HG03064 (cell line): ENCODE data around the gene TMEM217.
"Not testable (repeated sequence)": the region's sequence is repeated elsewhere in the genome, so short reads cannot be mapped to it uniquely, and the experiment has no call there.

Source experiments
- ATAC-seq: cut with Tn5 transposase; IDR thresholded peaks from one replicate; pipeline ENCODE4 v1.9.1; 2021; ENCODE audit warnings: low read depth; ENCODE audit not compliant: unreplicated experiment

TMEM217 gene

GRCh38 chr6:37218511-37218910 is 39.4 kb downstream of the TMEM217 start:
- no peak for ATAC-seq

- ATAC-seq = no peak
Observed at GRCh38 chr6:37218061-37218460, 39.9 kb downstream of the TMEM217 start.

GRCh38 chr6:37212268-37212667 is 45.7 kb downstream of the TMEM217 start:
- no peak for ATAC-seq

DNA sequence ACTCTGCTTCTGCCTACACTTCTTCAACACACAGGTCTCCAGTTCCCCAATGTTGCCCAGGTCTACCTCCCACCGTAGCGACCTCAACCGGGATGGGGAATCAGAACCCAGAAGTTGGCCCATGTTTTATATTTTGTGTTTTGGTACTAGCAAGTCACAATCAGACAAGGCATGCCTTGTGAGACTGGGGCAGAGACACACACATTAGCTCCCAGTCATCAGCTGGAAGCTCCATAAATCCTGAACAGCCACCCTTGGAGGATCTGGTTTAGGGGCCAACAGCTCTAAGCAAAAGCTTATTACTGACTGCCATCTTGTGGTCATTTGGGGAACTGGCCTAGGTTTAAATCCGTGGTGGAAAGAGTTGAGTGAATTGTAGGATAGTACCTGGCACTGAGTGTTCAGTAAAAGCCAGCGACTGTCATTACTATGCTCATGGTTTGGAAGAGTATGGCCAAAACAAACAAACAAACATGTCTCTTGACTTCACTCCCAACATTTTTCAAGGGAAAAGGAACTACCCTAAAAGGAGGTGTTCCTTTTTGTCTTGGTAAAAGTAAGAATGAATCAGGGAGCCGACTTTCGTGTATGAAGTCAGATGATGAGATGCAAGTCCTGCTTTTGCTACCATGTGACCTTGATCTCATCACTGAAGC is 47.5 kb downstream of the TMEM217 start:
- no peak for ATAC-seq

- ATAC-seq = no peak
Observed at GRCh38 chr6:37209461-37210205, 48.3 kb downstream of the TMEM217 start.

- ATAC-seq = no peak
Observed at GRCh38 chr6:37208793-37209192, 49.2 kb downstream of the TMEM217 start.

- no peak for ATAC-seq
Observed at GRCh38 chr6:37207903-37208456, 50.0 kb downstream of the TMEM217 start.

DNA sequence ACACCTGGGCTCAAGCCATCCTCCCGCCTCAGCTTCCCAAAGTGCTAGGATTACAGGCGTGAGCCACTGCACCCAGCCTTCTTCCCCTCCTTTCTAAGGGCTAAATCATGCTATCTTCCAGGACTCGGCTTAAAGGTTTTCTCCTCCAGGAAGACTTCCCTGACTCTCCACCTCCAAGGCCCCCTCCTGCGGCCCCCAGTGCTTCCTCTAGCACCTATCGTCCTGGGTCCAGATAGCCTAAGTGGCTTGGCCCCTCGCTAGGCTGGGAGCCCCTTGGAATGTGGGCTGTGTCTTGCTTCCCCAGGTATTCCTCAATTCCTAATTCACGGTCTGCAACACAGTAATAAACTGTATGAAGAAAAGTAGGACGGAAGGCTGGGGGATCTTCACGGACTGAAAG is 51.3 kb downstream of the TMEM217 start:
- no peak for ATAC-seq

GRCh38 chr6:37205997-37206340 is 52.0 kb downstream of the TMEM217 start:
- no peak for ATAC-seq

DNA sequence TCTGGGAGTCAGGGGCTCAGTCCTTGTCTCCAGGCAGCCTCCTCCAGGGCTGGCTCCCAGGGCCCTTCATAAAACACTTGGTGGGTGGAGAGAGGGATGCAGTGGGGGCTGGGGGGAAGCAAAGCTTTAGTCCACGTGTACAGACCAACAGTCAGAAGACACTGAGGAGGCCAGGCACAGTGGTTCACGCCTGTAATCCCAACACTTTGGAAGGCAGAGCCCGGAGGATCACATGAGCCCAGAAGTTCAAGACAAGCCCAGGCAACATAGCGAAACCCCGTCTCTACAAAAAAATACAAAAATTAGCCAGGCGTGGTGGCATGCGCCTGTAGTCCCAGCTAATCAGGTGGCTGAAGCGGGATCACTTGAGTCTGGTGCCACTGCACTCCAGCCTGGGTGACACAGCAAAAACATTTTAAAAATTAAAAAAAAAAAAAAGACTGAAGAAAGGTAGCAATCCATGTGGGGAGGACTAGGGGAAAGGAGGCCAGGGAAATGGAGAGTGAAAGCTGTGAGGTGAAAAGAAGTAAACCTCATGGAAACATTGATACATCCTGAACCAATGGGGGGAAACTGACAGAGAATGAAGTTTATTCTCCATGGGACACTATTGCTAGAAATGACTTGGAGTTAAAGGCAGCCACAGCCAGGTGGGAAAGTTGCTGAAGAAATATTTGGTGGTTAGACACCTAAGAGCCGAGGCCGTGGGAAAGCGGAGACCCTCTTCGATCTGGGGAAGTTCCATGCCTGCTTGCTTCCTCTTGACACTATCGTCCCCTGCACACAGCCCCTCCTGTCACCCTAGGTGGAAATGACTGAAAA is 52.6 kb downstream of the TMEM217 start:
- ATAC-seq = no peak

DNA sequence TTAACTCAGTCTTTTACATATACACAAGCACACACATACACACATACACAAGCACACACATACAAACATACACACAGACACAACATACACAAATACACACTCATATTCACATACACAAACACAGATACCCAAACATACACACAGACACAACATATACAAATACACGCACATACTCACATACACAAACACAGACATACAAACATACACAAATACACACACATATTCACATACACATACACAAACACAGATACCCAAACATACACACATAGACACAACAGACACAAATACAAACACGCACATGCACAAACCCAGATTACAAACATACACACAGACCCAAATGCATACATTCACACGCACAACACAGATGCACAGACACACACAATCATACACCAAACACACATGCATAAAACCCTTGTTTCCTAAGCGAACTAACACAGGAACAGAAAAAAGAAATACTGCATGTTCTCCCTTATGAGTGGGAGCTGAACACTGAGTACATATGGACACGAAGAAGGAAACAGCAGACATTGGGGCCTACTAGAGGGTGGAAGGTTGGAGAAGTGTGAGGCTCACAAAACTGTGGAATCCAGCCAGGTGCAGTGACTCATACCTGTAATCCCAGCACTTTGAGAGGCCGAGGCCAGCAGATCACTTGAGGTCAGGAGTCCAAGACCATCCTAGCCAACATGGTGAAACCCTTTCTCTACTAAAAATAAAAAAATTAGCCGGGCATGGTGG is 53.8 kb downstream of the TMEM217 start:
- ATAC-seq = no peak

GRCh38 chr6:37202788-37203491 is 55.0 kb downstream of the TMEM217 start:
- no peak for ATAC-seq

- no peak for ATAC-seq
Observed at GRCh38 chr6:37201726-37202125, 56.2 kb downstream of the TMEM217 start.

GRCh38 chr6:37200085-37200484 is 57.9 kb downstream of the TMEM217 start:
- ATAC-seq = no peak

DNA sequence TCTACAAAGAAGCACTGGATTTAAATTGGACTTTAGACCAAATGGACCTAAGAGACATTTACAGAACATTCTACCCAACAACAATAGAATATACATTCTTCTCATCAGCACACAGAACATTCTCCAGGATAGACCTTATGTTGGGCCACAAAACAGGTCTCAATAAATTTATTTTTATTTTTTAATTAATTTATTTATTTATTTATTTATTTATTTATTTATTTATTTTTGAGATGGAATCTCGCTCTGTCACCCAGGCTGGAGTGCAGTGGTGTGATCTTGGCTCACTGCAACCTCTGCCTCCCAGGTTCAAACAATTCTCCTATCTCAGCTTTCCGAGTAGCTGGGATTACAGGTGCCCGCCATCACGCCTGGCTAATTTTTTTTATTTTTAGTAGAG is 61.5 kb downstream of the TMEM217 start:
- ATAC-seq = not testable (repeated sequence)

DNA sequence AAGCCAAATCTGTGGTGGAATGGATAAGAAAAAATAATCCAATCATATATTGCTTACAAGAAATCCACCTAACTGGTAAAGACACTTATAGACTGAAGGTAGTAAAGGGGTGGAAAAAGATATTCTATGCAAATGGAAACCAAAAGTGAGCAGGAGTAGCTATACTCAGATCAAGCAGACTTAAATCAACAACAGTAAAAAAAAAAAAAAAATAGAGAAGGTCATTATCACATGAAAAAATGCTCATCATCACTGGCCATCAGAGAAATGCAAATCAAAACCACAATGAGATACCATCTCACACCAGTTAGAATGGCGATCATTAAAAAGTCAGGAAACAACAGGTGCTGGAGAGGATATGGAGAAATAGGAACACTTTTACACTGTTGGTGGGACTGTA is 63.1 kb downstream of the TMEM217 start:
- ATAC-seq = not testable (repeated sequence)

GRCh38 chr6:37192666-37193065 is 65.3 kb downstream of the TMEM217 start:
- no peak for ATAC-seq

DNA sequence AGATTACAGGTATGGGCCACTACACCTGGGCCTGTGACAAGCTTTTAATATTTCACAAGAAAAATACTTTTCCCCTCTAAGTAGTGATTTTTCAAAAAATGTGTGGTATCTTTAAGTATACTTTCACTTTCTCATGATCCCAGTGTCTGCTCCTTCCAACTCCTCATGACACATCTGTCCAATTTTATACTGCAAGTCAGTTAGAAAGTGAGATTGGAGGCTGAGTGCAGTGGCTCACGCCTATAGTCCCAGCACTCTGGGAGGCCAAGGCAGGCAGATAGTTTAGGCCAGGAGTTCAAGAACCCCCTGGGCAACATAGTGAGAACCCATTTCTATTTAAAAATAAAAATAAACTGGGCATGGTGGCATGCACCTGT is 67.8 kb downstream of the TMEM217 start:
- ATAC-seq = no peak

- ATAC-seq = no peak
Observed at GRCh38 chr6:37188962-37189510, 68.9 kb downstream of the TMEM217 start.
